Gastrocnemius medialis (tissue), 4 donors: ENCODE measurements around the gene CNKSR1.

Experiments used
- CTCF ChIP-seq, 5 experiments: fragments of 450-650 bp in 3 of 5; fragments of 200-600 bp in 2 of 5; sonication (generic) in 2 of 5; IDR thresholded peaks in 4 of 5; conservative IDR thresholded peaks in 1 of 5; 1 replicate in 4 of 5; 2 replicates in 1 of 5; pipeline ENCODE4 v1.5.1; 2016 to 2019; ENCODE audit warnings: antibody characterized with exemption in 5 of 5, mild to moderate bottlenecking in 3 of 5, moderate library complexity in 3 of 5
- POLR2A ChIP-seq, 2 donors: fragments of 450-650 bp; IDR thresholded peaks; one replicate each; pipeline ENCODE4 v1.6.1; 2017; ENCODE audit warnings: antibody characterized with exemption in 2 of 2, mild to moderate bottlenecking in 2 of 2, moderate library complexity in 2 of 2

GRCh38 chr1:26158271-26158907, 18.9 kb upstream of the CNKSR1 start:
- no peak for TF ChIP-seq CTCF (IDR thresholded peaks at IDR 0.05 in 4 of 5, conservative IDR thresholded peaks at IDR 0.05 in 1 of 5)
- no peak for TF ChIP-seq POLR2A (IDR thresholded peaks at IDR 0.05)
